Upper lobe of left lung (tissue), 4 donors: ENCODE measurements around the gene FAHD1.

ENCODE experiments used
- EP300 ChIP-seq, 4 donors: sonication (generic); formaldehyde crosslinking; IDR thresholded peaks; one replicate each; pipeline ENCODE4 v1.5.1; 2017; ENCODE audit warnings: antibody characterized with exemption in 4 of 4, control low read depth in 2 of 4
- POLR2A ChIP-seq, 4 donors: fragments of 450-650 bp; IDR thresholded peaks; one replicate each; pipeline ENCODE4 v1.5.1; 2016 to 2017; ENCODE audit warnings: antibody characterized with exemption in 4 of 4, mild to moderate bottlenecking in 2 of 4
- TF ChIP-seq, protein P1 (sequence below), 6 experiments: fragments of 450-650 bp in 4 of 6; fragments of 200-600 bp in 2 of 6; sonication (generic) in 2 of 6; IDR thresholded peaks; one replicate each; pipeline ENCODE4 v1.5.1; 2016 to 2019; ENCODE audit warnings: antibody characterized with exemption in 6 of 6

DNA sequence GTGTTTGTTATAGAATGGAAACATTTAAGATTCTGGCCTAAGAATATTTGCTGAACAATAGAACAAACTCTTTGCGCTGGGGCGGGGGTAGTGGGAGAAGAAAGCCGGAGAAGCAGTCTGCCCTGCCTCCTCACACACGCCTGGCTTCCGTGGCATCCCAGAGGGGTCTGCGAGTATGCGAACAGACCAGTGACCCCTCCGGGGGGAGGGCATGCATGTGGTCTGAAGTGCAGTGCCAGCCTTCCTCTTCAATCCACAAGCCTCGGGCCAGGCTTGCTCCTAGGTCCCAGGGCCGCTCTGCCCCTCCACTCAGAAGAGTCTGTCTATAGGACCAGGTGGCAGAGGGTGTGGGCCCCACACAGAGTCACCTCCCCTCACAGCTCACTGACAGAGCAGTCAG is 19.4 kb upstream of the FAHD1 start:
- TF ChIP-seq EP300 (IDR thresholded peaks at IDR 0.05) (no peak), POLR2A (IDR thresholded peaks at IDR 0.05) (no peak)
- TF ChIP-seq, protein P1, sequence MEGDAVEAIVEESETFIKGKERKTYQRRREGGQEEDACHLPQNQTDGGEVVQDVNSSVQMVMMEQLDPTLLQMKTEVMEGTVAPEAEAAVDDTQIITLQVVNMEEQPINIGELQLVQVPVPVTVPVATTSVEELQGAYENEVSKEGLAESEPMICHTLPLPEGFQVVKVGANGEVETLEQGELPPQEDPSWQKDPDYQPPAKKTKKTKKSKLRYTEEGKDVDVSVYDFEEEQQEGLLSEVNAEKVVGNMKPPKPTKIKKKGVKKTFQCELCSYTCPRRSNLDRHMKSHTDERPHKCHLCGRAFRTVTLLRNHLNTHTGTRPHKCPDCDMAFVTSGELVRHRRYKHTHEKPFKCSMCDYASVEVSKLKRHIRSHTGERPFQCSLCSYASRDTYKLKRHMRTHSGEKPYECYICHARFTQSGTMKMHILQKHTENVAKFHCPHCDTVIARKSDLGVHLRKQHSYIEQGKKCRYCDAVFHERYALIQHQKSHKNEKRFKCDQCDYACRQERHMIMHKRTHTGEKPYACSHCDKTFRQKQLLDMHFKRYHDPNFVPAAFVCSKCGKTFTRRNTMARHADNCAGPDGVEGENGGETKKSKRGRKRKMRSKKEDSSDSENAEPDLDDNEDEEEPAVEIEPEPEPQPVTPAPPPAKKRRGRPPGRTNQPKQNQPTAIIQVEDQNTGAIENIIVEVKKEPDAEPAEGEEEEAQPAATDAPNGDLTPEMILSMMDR (IDR thresholded peaks at IDR 0.05): no peak
